SU-DHL-6 (cell line): Measurements from ENCODE around the gene RCBTB2.
"Not testable (repeated sequence)": the region's sequence is repeated elsewhere in the genome, so short reads cannot be mapped to it uniquely, and the experiment has no call there.

ENCODE experiments used
- EZH2phosphoT487 ChIP-seq: fragments of 200-600 bp; sonication (generic), shearing (Covaris generic); conservative IDR thresholded peaks from 2 replicates; pipeline ENCODE4 v1.6.1; 2018; ENCODE audit warnings: mild to moderate bottlenecking, antibody characterized with exemption, low read length, moderate library complexity, mixed read lengths
- TF ChIP-seq, protein P1 (sequence below): fragments of 200-600 bp; sonication (generic); IDR thresholded peaks from one replicate; pipeline ENCODE4 v1.5.1; 2017; ENCODE audit warnings: antibody characterized with exemption, mild to moderate bottlenecking, low read length, moderate library complexity; ENCODE audit not compliant: insufficient read depth, poor library complexity, severe bottlenecking

DNA sequence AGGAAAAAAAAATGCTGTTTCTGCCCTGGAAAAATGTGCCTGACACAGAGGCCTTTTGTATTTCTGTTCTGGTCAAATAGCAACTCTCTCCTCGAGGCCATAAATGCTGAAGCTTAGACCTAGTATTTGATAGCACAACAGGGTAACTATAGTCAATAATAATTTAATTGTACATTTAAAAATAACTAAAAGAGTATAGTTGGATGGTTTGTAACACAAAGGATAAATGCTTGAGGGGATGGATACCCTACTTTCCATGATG, 47.0 kb upstream of the RCBTB2 start:
- TF ChIP-seq, protein P1, sequence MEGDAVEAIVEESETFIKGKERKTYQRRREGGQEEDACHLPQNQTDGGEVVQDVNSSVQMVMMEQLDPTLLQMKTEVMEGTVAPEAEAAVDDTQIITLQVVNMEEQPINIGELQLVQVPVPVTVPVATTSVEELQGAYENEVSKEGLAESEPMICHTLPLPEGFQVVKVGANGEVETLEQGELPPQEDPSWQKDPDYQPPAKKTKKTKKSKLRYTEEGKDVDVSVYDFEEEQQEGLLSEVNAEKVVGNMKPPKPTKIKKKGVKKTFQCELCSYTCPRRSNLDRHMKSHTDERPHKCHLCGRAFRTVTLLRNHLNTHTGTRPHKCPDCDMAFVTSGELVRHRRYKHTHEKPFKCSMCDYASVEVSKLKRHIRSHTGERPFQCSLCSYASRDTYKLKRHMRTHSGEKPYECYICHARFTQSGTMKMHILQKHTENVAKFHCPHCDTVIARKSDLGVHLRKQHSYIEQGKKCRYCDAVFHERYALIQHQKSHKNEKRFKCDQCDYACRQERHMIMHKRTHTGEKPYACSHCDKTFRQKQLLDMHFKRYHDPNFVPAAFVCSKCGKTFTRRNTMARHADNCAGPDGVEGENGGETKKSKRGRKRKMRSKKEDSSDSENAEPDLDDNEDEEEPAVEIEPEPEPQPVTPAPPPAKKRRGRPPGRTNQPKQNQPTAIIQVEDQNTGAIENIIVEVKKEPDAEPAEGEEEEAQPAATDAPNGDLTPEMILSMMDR = not testable (repeated sequence)
- TF ChIP-seq EZH2phosphoT487 = not testable (repeated sequence)
